Chondrocyte (in vitro differentiated cells): ENCODE measurements around the gene CCIN. TPM values are rescaled to one million over a fixed set of nuclear protein-coding genes. Genes with fewer than 3 reads are reported as not detected.
A peak's percentile ranks its signal among the peaks of the same experiment; 100 is the strongest.

ENCODE experiments used
- DNase-seq: peaks from one replicate; pipeline ENCODE4 v3.0.0; 2021; ENCODE audit warnings: mixed read lengths, low spot score
- H3K27ac Mint-ChIP-seq: one replicate; pipeline ENCODE4 v1.8.0; 2021; ENCODE audit warnings: mild to moderate bottlenecking, moderate library complexity, mixed read lengths; ENCODE audit not compliant: unreplicated experiment
- H3K27me3 Mint-ChIP-seq: 2 replicates; pipeline ENCODE4 v1.8.0; 2021; ENCODE audit warnings: low read depth, mixed read lengths
- H3K36me3 Mint-ChIP-seq: 2 replicates; pipeline ENCODE4 v1.8.0; 2021; ENCODE audit warnings: low read depth, mixed read lengths
- H3K4me1 Mint-ChIP-seq: 2 replicates; pipeline ENCODE4 v1.8.0; 2021; ENCODE audit warnings: low read depth, mild to moderate bottlenecking, mixed read lengths
- H3K4me3 Mint-ChIP-seq: one replicate; pipeline ENCODE4 v1.8.0; 2021; ENCODE audit warnings: mild to moderate bottlenecking, moderate library complexity, mixed read lengths; ENCODE audit not compliant: unreplicated experiment
- H3K9me3 Mint-ChIP-seq: 2 replicates; pipeline ENCODE4 v1.8.0; 2021; ENCODE audit warnings: low read depth, mixed read lengths
- CTCF ChIP-seq: fragments of 200-600 bp; sonication (generic); IDR thresholded peaks from 2 replicates; pipeline ENCODE4 v1.5.0; 2021; ENCODE audit warnings: antibody characterized with exemption, mild to moderate bottlenecking, moderate library complexity
- total RNA-seq: library from RNA; stranded (reverse); gene quantifications from 3 replicates; pipeline ENCODE4 v1.2.1, GENCODE V29; 2021

The CCIN gene
- total RNA-seq, 1 donor from 2014 or later, result 2.4 TPM

DNA sequence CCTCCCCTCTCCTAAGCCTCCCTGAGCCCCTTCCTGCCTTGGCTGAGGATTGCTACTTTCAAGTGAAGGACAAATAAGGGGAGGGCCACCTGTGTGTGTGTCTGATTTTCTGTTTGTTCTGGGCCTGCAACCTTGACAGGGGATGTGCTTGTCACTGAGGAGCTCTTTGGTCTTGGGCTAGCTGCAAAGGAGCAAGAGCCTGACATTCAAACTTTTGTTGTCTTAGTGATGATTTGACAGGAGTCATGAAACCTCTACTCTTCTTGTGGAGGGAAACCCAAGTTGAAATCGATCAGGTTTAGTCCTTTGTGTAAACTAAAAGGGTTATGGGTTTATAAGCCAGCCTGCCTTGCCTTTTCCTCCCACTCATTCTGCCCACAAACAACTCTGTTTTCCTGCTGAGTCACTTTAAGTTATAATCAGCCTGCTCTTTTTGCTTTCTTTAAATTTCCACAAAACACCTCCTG is 38.4 kb downstream of the CCIN start:
- no peak for TF ChIP-seq CTCF
- H3K4me1 Mint-ChIP-seq, result peaks cover 50% of the 10 kb centered on the region
- DNase-seq, result no peak
- no peak overlapping the region for H3K4me3 Mint-ChIP-seq
- H3K27me3 Mint-ChIP-seq, result no peaks in the 10 kb centered on the region
- H3K27ac Mint-ChIP-seq, result peak overlapping the region; percentile 80
- H3K36me3 Mint-ChIP-seq, result peaks cover 52% of the 10 kb centered on the region
- no peaks in the 10 kb centered on the region for H3K9me3 Mint-ChIP-seq

DNA sequence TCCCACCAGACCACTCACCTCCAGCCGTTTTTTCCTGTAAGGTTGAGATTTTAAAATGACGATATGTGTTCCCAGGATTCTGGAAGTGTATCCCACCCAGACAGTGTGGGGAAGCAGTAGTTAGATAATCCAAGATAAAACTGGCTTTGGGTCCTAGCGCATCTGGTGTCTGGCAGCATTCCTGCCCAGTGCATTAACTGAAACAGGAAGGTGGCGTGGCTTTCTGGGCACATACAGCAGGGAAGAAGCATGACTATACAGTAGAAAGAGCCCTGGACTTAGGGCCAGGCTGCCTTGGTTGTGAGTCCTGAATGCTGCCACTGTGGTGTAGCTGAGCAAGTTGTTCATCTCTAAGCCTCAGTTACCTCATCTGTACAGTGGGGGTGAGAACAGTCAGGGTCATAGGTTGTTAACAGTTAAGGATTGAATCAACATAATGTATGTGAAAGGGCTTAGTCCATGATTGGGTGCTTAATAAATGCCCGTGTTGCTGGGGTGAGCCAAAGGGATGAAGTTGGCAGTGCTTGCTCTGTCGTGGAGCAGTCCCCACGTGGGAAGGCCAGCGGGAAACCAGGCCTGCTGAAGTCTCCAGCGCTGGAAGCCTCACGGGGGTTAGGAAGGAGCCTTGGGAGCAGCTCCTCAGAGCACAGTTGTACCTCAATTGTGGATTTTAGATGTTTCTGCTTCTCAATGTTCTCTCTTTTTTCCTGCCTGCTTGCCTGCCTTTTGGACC is 39.5 kb downstream of the CCIN start:
- no peaks in the 10 kb centered on the region for H3K27me3 Mint-ChIP-seq
- H3K9me3 Mint-ChIP-seq, result no peaks in the 10 kb centered on the region
- no peak overlapping the region for H3K4me3 Mint-ChIP-seq
- peak overlapping the region; percentile 38 for H3K27ac Mint-ChIP-seq
- no peak for DNase-seq
- H3K36me3 Mint-ChIP-seq, result peaks cover 49% of the 10 kb centered on the region
- no peak for TF ChIP-seq CTCF
- H3K4me1 Mint-ChIP-seq, result peaks cover 50% of the 10 kb centered on the region

GRCh38 chr9:36210722-36211121 is 41.5 kb downstream of the CCIN start:
- Mint-ChIP-seq H3K4me1 (peaks cover 58% of the 10 kb centered on the region), H3K27me3 (no peaks in the 10 kb centered on the region), H3K9me3 (no peaks in the 10 kb centered on the region), H3K27ac (peak overlapping the region; percentile 24), H3K36me3 (peaks cover 35% of the 10 kb centered on the region), H3K4me3 (no peak overlapping the region)
- DNase-seq, result no peak
- no peak for TF ChIP-seq CTCF

GRCh38 chr9:36211510-36211909 is 42.3 kb downstream of the CCIN start:
- TF ChIP-seq CTCF, result no peak
- Mint-ChIP-seq H3K9me3 (no peaks in the 10 kb centered on the region), H3K4me3 (no peak overlapping the region), H3K27ac (peak overlapping the region; percentile 49), H3K4me1 (peaks cover 51% of the 10 kb centered on the region), H3K36me3 (peaks cover 34% of the 10 kb centered on the region), H3K27me3 (no peaks in the 10 kb centered on the region)
- DNase-seq, result no peak

- Mint-ChIP-seq H3K4me1 (peaks cover 37% of the 10 kb centered on the region), H3K36me3 (peaks cover 37% of the 10 kb centered on the region), H3K9me3 (no peaks in the 10 kb centered on the region), H3K27ac (no peak overlapping the region), H3K4me3 (no peak overlapping the region), H3K27me3 (no peaks in the 10 kb centered on the region)
- no peak for DNase-seq
- TF ChIP-seq CTCF, result no peak
Measured at GRCh38 chr9:36213387-36213786, 44.2 kb downstream of the CCIN start.
